T-helper 1 cell treated with Interleukin-12 subunit alpha and Interleukin-12 subunit beta and Interleukin-4 antibody, amounts not matched to agents 30 μg/mL and 1 μg/mL, for 36 hours (primary cell): Measurements from ENCODE around the gene GALR2.
A peak's percentile ranks its signal among the peaks of the same experiment; 100 is the strongest.

ENCODE experiments used
- H3K27ac Mint-ChIP-seq: one replicate; pipeline ENCODE4 v1.8.0; 2021; ENCODE audit warnings: mild to moderate bottlenecking, mixed read lengths
- H3K27me3 Mint-ChIP-seq: one replicate; pipeline ENCODE4 v1.8.0; 2021; ENCODE audit warnings: low read depth, mixed read lengths
- H3K36me3 Mint-ChIP-seq: one replicate; pipeline ENCODE4 v1.8.0; 2021; ENCODE audit warnings: low read depth, mixed read lengths
- H3K4me1 Mint-ChIP-seq: one replicate; pipeline ENCODE4 v1.8.0; 2021; ENCODE audit warnings: low read depth, mixed read lengths
- H3K4me3 Mint-ChIP-seq: one replicate; pipeline ENCODE4 v1.8.0; 2021; ENCODE audit warnings: mild to moderate bottlenecking, moderate library complexity, mixed read lengths
- H3K9me3 Mint-ChIP-seq: one replicate; pipeline ENCODE4 v1.8.0; 2021; ENCODE audit warnings: mixed read lengths

The GALR2 gene, protein sequence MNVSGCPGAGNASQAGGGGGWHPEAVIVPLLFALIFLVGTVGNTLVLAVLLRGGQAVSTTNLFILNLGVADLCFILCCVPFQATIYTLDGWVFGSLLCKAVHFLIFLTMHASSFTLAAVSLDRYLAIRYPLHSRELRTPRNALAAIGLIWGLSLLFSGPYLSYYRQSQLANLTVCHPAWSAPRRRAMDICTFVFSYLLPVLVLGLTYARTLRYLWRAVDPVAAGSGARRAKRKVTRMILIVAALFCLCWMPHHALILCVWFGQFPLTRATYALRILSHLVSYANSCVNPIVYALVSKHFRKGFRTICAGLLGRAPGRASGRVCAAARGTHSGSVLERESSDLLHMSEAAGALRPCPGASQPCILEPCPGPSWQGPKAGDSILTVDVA

DNA sequence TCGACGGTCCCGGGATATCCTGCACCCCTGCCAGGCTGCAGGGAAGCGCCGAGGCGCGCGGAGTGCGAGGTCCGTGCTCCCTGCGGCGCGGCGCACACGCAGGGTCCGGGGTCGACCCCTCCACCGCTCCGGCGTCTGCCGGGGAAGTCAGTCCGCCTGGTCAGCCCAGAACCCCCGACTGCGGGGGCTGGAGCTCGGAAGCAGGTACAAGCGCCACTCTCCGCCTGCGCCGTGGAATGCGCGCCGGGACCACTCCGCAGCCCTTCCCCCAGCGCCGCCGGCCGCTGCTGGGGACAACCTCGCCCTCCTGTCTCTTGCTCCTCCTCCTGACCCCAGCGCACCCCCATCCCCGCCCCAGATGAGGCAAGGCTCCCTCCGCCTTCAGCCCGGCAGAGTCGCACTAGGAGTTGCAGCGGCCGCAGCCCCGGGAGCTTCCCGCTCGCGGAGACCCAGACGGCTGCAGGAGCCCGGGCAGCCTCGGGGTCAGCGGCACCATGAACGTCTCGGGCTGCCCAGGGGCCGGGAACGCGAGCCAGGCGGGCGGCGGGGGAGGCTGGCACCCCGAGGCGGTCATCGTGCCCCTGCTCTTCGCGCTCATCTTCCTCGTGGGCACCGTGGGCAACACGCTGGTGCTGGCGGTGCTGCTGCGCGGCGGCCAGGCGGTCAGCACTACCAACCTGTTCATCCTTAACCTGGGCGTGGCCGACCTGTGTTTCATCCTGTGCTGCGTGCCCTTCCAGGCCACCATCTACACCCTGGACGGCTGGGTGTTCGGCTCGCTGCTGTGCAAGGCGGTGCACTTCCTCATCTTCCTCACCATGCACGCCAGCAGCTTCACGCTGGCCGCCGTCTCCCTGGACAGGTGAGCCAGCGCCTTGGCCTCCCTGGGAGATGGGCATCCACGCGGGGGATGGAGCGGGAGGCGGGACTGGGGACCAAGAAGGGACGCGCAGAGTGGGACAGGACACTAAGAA lies at the start of gene GALR2:
Gene GALR2 (plus strand): TSS at position 392 of the 974 bp plus-strand sequence. CDS start 103 bp downstream, at position 495.
- no peaks in the 10 kb centered on the region for H3K9me3 Mint-ChIP-seq
- H3K4me1 Mint-ChIP-seq, result peaks cover 30% of the 10 kb centered on the region
- peak within 1 kb of the TSS; percentile 45 for H3K4me3 Mint-ChIP-seq
- peaks cover 7% of the 10 kb centered on the region for H3K36me3 Mint-ChIP-seq
- peak within 1 kb of the TSS; percentile 4 for H3K27ac Mint-ChIP-seq
- H3K27me3 Mint-ChIP-seq, result peaks cover 61% of the 10 kb centered on the region

DNA sequence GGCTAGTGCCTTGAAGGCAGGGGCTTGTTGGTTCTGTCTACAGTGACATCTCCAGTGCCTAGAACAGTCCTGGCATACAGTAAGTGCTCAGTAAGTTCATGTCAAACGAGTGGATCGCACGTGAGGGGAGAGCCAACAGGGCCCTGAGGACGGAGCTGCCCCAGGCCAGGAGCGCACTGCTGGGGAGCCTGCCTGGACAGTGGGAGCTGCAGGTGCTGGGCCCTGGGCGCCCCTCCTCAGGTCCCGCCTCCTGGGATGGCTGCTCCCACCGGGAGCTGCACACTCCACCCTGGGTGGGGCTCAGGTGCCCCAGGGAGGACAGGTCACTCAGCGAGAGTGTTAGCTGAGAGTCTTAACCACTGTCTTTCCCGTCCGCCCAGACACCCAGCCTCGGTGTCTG lies 49.3 kb upstream of the GALR2 start:
- no peaks in the 10 kb centered on the region for H3K36me3 Mint-ChIP-seq
- H3K27me3 Mint-ChIP-seq, result peaks cover under 1% of the 10 kb centered on the region
- H3K4me3 Mint-ChIP-seq, result no peak overlapping the region
- no peaks in the 10 kb centered on the region for H3K9me3 Mint-ChIP-seq
- H3K4me1 Mint-ChIP-seq, result peaks cover 7% of the 10 kb centered on the region
- H3K27ac Mint-ChIP-seq, result no peak overlapping the region

DNA sequence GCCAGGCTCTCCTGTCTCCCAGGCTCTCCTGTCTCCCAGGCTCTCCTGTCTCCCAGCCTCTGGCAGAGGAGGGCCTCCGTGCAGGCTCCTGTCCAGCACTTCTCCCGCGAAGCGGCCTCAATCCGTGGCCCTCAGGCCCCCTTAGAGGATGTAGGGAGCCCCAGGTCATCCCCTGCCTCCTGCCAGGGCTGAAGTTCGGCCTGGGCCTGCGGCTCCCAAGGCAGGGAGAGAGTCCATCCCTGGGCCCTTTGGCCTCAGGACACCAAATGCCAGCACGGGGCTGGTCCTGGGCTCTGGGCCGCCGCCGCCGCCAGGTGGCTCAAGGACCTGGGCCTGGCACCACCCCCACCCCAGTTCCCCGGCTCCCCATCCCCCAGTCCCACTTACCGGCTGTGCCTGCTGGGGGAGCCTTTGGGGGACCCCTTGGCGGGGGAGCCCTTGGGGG lies 47.8 kb upstream of the GALR2 start:
- no peak overlapping the region for H3K4me3 Mint-ChIP-seq
- no peaks in the 10 kb centered on the region for H3K9me3 Mint-ChIP-seq
- H3K27ac Mint-ChIP-seq, result no peak overlapping the region
- H3K27me3 Mint-ChIP-seq, result no peaks in the 10 kb centered on the region
- peaks cover 7% of the 10 kb centered on the region for H3K4me1 Mint-ChIP-seq
- H3K36me3 Mint-ChIP-seq, result no peaks in the 10 kb centered on the region

DNA sequence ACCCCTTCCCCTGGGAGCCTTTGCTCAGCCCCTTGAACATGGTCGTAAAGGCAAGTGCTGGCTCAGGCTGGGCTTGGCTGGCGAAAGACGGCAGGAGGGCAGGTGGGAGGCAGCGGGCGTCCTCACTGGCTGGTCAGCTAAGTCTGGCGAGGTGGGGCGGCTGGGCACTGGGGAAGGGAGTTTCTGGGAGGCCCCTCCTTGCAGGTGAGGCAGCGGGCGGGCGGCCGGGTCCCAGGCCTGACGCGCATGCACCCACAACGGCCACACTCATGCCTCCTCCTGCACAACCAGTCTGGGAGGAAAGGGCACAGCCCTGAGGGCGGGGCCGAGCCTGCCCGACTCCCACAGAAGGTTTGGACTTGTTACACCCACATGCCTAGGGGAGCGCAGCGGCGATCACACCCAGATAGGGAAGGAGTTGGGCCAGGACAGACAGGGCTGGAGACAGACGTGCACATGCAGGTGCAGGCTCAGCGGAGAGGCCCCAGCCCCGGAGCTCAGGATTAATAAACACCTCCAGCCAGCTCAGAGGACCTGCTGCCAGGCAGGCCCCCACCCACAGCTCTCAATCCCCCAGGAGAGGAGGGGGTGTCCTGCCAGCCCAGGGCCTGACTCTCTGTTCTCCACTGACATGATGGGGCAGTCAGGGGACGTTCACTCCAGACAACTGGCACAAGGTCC lies 47.3 kb upstream of the GALR2 start, which contains the start of gene EVPL:
Gene EVPL (minus strand): TSS at position 148 of the 681 bp plus-strand sequence. CDS start 108 bp downstream, at position 40.
- Mint-ChIP-seq H3K27me3 (no peaks in the 10 kb centered on the region), H3K4me1 (peaks cover 7% of the 10 kb centered on the region), H3K27ac (no peak within 1 kb of the TSS), H3K4me3 (no peak within 1 kb of the TSS), H3K9me3 (no peaks in the 10 kb centered on the region), H3K36me3 (no peaks in the 10 kb centered on the region)

DNA sequence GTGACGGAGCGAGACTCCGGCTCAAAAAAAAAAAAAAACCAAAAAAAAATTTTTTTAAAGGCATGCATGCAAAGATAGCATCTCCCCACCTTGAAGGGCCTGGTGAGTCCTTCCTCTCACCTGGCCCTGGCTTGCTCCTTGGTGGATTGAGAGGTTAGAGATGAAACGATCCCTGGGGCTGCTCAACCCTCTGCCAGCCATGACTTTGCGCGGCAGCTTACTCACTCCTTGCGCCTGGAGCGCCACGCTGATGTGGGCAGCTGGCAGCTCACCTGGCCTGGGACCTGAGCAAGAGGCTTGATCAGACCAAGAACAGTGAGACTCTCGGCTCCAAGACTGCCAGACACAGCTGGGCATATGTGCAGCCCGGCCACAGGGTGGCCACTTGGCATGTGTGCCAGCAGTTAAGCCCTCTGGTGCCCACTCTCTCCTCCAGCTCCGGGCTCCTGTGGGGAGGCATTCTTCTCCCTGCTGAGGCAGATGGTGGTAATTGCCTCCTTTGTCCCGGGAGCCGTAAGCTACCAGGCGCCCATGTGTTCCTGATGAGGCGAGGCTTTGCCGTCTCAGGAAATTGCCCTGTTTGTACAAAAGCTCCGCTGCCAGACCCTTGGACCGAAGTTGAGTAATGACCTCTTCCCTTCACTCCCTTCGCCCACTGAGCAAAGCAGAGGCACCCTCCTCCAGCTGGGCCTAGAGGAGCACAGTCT lies 42.4 kb upstream of the GALR2 start:
- no peak overlapping the region for H3K27ac Mint-ChIP-seq
- peaks cover 2% of the 10 kb centered on the region for H3K36me3 Mint-ChIP-seq
- H3K27me3 Mint-ChIP-seq, result no peaks in the 10 kb centered on the region
- H3K9me3 Mint-ChIP-seq, result no peaks in the 10 kb centered on the region
- H3K4me3 Mint-ChIP-seq, result no peak overlapping the region
- H3K4me1 Mint-ChIP-seq, result peaks cover 9% of the 10 kb centered on the region

DNA sequence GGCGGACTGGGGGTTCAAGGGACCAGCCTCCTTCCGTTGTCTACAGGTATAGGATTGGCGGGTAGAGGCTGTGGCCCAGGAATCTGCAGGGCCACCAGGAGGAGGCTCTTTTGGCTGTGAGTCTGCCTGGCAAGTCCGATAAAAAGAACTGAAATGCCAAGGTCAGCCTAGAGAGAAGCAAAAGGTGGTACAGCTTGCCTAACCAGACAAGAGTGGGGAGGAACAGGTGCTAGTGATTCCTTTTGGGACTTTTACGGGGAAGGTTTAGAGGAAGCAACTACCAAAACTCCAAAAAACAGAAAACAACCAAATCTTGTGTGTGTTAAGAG lies 41.8 kb upstream of the GALR2 start:
- peaks cover 2% of the 10 kb centered on the region for H3K36me3 Mint-ChIP-seq
- no peaks in the 10 kb centered on the region for H3K9me3 Mint-ChIP-seq
- peaks cover 9% of the 10 kb centered on the region for H3K4me1 Mint-ChIP-seq
- no peak overlapping the region for H3K27ac Mint-ChIP-seq
- H3K4me3 Mint-ChIP-seq, result no peak overlapping the region
- no peaks in the 10 kb centered on the region for H3K27me3 Mint-ChIP-seq

DNA sequence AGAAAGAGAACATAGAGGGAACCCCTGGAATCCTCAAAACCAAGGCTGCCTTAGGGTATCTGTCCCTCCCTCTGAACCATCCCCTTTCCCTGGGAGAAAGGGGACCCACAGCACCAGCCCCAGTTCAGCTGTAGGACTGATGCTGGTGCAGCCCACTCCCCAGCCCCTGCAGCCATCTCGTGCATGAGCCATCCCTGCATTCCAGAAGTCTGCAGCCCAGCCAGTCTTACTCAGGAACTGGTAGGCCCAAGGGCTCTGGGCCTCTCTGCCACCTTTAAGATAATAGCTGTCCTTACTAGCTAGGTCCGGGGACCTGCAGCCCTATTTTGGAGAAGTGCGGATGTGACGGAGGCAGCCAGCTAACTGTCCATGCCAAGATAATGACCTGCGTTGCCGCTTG lies 41.4 kb upstream of the GALR2 start:
- peaks cover 9% of the 10 kb centered on the region for H3K4me1 Mint-ChIP-seq
- H3K4me3 Mint-ChIP-seq, result no peak overlapping the region
- no peaks in the 10 kb centered on the region for H3K9me3 Mint-ChIP-seq
- H3K27me3 Mint-ChIP-seq, result no peaks in the 10 kb centered on the region
- H3K36me3 Mint-ChIP-seq, result peaks cover 4% of the 10 kb centered on the region
- H3K27ac Mint-ChIP-seq, result no peak overlapping the region

DNA sequence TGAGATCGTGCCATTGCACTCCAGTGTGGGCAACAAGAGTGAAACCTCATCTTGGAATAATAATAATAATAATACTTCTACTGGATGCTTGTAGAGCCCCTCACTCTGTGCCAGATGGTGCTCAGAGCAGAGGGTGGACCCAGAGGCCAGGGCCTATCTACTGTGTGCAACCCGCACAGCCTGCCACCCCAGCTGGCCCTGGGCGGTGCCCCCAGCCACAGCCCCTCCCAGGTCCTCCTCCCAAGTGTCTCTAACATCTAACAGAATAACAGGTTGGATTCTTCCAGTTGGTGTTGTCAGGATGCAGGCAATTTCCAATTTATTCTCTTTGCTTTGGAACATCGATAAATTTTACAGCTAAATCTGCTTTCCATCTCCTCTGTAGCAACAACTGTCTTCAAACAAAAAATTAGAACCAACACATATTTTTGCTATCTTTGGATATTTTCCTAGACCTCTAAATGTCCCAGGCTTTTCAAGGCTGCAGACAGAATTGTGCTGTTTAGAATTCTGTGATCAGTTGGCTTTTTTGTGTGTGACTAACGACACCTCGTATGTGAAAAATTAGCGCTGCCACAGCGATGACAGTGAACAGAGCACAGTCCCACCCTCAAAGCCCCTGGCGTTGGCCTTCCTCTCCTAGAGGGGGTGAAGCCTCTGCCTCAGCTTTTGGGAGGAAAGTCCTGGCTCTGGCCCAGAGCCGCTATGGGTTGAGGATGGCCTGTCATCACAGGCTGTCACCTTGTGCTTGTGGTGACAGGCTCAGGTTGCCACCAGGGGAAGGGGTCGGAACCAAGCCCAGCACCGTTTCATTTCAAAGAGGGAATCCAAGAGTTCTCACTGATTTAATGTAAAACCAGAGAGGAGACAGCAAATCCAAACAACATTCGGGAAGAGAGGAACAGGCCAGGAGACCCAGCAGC lies 39.9 kb upstream of the GALR2 start:
- H3K4me1 Mint-ChIP-seq, result peaks cover 3% of the 10 kb centered on the region

DNA sequence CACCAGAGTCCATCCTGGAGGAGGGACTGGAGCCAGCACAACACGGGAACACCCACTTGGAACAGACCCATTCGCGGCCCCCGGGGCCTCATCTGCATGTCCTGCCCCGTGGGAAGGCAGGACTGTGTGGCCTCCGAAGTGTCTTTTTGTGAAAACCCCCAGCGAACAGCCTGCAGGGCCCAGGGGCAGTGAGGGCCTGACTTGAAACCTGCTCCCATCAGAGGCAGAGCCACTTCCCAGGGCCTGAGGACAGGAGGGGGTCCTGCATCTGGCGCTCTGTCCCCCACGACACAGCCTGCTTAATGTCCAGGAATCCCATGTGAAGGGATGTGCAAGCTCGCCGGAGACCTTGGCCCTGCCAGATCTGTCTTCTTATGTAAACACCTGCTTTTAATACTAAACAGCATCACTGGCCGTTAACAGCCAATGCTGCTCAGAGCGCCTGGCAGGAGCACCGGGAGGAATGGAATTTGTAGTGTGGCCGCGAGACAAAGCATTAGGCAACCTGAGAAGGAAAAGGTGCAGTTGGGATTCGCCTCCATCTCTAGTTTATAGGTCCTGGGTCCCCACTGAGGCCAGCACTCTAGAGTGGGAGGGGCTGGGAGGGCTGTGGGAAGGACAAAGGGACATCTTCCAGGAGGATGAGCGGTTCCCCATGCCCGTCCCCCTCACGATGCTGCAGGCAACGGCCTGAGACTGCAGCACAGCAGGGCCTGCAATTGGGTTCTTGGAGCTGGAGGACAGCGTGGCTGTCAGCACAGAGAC lies 37.9 kb upstream of the GALR2 start:
- peaks cover 1% of the 10 kb centered on the region for H3K4me1 Mint-ChIP-seq
- H3K4me3 Mint-ChIP-seq, result no peak overlapping the region
- H3K9me3 Mint-ChIP-seq, result no peaks in the 10 kb centered on the region
- H3K27me3 Mint-ChIP-seq, result no peaks in the 10 kb centered on the region
- H3K27ac Mint-ChIP-seq, result no peak overlapping the region
- H3K36me3 Mint-ChIP-seq, result peaks cover 20% of the 10 kb centered on the region

More for the DNA sequence above, 39.9 kb upstream of the GALR2 start:
- Mint-ChIP-seq H3K27ac (no peak overlapping the region), H3K27me3 (no peaks in the 10 kb centered on the region), H3K4me3 (no peak overlapping the region), H3K9me3 (no peaks in the 10 kb centered on the region), H3K36me3 (peaks cover 20% of the 10 kb centered on the region)

DNA sequence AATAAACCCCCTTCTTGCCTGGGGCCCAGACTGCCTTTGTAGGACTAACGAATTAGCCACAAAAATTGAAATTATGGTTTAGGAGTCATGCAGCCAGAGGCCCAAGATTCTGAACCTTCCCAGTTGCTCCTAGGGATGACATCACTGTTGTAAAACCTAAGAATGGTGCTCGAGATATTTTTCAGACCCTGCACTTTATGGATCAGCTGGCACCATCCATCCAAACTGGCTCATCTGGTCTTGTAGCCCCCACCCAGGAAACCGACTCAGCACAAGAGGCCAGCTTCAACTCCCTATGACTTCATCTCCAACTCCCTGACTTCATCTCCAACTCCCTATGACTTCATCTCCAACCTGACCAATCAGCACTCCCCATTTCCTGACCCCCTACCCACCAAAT lies 36.5 kb upstream of the GALR2 start:
- Mint-ChIP-seq H3K4me1 (peaks cover 1% of the 10 kb centered on the region), H3K9me3 (no peaks in the 10 kb centered on the region), H3K4me3 (no peak overlapping the region), H3K36me3 (peaks cover 22% of the 10 kb centered on the region), H3K27ac (no peak overlapping the region), H3K27me3 (no peaks in the 10 kb centered on the region)

DNA sequence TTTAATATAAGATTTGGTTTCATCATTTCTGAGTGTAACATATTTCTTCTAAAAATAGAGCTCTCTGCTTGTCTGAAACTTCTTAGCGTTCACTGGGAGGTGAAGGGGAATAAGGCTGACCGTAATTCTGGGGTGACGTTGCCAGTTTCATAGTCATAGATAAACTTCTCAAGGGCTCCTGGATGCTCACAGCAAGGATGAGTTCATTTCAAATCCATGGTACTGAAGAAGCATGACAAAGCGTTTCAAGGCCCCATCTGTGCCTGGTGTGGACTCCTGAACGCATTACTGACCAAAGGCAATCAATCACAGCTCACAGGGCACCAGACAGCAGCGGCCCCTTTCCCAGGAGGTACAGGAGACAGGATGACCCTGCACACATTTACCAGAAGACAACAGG lies 35.5 kb upstream of the GALR2 start:
- Mint-ChIP-seq H3K27me3 (no peaks in the 10 kb centered on the region), H3K4me1 (peaks cover 1% of the 10 kb centered on the region), H3K9me3 (no peaks in the 10 kb centered on the region), H3K36me3 (peaks cover 32% of the 10 kb centered on the region), H3K4me3 (no peak overlapping the region), H3K27ac (no peak overlapping the region)

DNA sequence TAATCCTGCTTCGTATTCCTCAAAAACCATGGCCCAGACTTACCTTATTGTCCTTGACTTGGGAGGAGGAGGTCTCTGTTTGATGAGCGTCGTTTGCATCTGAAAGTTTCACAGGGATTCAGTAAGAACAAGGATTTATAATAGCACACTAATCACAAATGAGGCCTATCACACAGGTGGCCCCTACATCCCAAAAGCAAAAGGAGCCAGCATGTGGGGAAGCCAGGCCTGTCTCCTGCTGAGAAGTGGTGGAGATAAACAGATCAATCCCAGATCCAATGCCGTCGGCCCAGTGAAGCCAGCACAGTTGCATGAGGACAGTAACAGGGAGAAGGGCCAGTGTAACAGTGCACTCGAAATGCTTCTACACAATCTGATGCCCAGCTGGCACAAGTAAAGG lies 34.2 kb upstream of the GALR2 start:
- Mint-ChIP-seq H3K36me3 (peaks cover 36% of the 10 kb centered on the region), H3K9me3 (no peaks in the 10 kb centered on the region), H3K4me3 (no peak overlapping the region), H3K27me3 (no peaks in the 10 kb centered on the region), H3K27ac (no peak overlapping the region), H3K4me1 (no peaks in the 10 kb centered on the region)
